Mammary epithelial cell (primary cell): ENCODE data around the gene TNIP3.

Experiments used
- CTCF ChIP-seq, 2 donors: IDR thresholded peaks in 1 of 2; conservative IDR thresholded peaks in 1 of 2; 2 replicates each; pipeline ENCODE4 v1.5.1; 2011 to 2012; ENCODE audit warnings: inconsistent platforms in 2 of 2, low read length in 2 of 2, mild to moderate bottlenecking in 2 of 2, control low read depth in 1 of 2, low read depth in 1 of 2; ENCODE audit not compliant: insufficient read depth in 1 of 2; ENCODE audit errors: extremely low read depth in 1 of 2
- EZH2 ChIP-seq: IDR thresholded peaks from 2 replicates; pipeline ENCODE4 v1.6.1; 2012; ENCODE audit warnings: low read length, inconsistent platforms, borderline replicate concordance

GRCh38 chr4:121145430-121145829 is 18.7 kb downstream of the TNIP3 start:
- TF ChIP-seq CTCF (conservative IDR thresholded peaks at IDR 0.05 in 1 of 2, IDR thresholded peaks at IDR 0.05 in 1 of 2; ENCODE audit: extremely low read depth in 1 of 2, insufficient read depth in 1 of 2, low read depth in 1 of 2, low read length in 2 of 2) = no peak
- TF ChIP-seq EZH2 = no peak
